Measurements from ENCODE around the gene CRYGD. TPM values are rescaled to one million over a fixed set of nuclear protein-coding genes. Genes with fewer than 3 reads are reported as not detected.

The CRYGD gene
- total and polyA plus RNA-seq, 2 of the 13 experiments (the other 11 are each of a cell fraction or from before 2014, with no cell fraction given) = not detected

GRCh38 chr2:208142240-208142924, 18.1 kb upstream of the CRYGD start:
- in situ Hi-C loops (cut with HindIII; ENCODE audit: extremely low pct_ligation_motif_present, low pct_unique_long_range_greater_than_20kb) = no loop called here
- ChIA-PET POLR2A (interaction anchor here (1.9 to 2.4 kb wide), 2 partner anchors 12 to 112 kb away, joined by 7 to 8 read pairs; partner anchors contain the start of gene IDH1), CTCF (ENCODE audit: low intra/inter-chr PET ratio, low total read pairs) (no interaction called here)
- Histone ChIP-seq H2AFZ (ENCODE audit: low read length) (no peak overlapping the region), H3K27me3 (ENCODE audit: control insufficient read depth in 1 of 2, insufficient read depth in 2 of 2, low read length in 2 of 2) (0 out of 5 replicates have a peak, but pooled peaks cover 0 to 5% of the 10 kb centered on the region in 2 experiments), H3K9ac (ENCODE audit: insufficient read depth, low read depth, low read length) (no peak overlapping the region), H3K36me3 (replicated peaks in 1 of 2; ENCODE audit: control insufficient read depth in 1 of 2, insufficient read depth in 2 of 2, low read length in 2 of 2) (no peaks in the 10 kb centered on the region), H3K4me2 (ENCODE audit: low read depth, low read length) (0 out of 2 replicates have a peak overlapping the region, but pooled peaks have one; percentile 21), H3K9me3 (ENCODE audit: low read length) (no peaks in the 10 kb centered on the region; the same call in 1 of the 2 replicates), H3K27ac (ENCODE audit: extremely low read length, insufficient read depth, low read length) (no peak overlapping the region), H3K4me1 (ENCODE audit: insufficient read depth, low read length) (peaks cover 21% of the 10 kb centered on the region), H3K79me2 (ENCODE audit: insufficient read depth, low read length) (no peaks in the 10 kb centered on the region), H4K20me1 (ENCODE audit: insufficient read depth, low read length) (no peaks in the 10 kb centered on the region), H3K4me3 (replicated peaks in 1 of 3; ENCODE audit: insufficient read depth in 1 of 3, low read depth in 2 of 3, low read length in 3 of 3) (no peak overlapping the region)
- FAIRE-seq (no peak), DNase-seq (ENCODE audit: low spot score) (no peak), ATAC-seq (peak; percentile 36)
- TF ChIP-seq, protein P1, sequence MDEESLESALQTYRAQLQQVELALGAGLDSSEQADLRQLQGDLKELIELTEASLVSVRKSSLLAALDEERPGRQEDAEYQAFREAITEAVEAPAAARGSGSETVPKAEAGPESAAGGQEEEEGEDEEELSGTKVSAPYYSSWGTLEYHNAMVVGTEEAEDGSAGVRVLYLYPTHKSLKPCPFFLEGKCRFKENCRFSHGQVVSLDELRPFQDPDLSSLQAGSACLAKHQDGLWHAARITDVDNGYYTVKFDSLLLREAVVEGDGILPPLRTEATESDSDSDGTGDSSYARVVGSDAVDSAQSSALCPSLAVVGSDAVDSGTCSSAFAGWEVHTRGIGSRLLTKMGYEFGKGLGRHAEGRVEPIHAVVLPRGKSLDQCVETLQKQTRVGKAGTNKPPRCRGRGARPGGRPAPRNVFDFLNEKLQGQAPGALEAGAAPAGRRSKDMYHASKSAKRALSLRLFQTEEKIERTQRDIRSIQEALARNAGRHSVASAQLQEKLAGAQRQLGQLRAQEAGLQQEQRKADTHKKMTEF (CRISPR knock-in tag; IDR thresholded peaks at IDR 0.05) = no peak
- TF ChIP-seq XBP1 (CRISPR knock-in tag; IDR thresholded peaks at IDR 0.05) (no peak), HMGXB4 (CRISPR knock-in tag; IDR thresholded peaks at IDR 0.05; ENCODE audit: borderline replicate concordance in 1 of 2, low read depth in 1 of 2) (no peak), ZNF790 (CRISPR knock-in tag; IDR thresholded peaks at IDR 0.05; ENCODE audit: borderline replicate concordance) (no peak), ARNT (IDR thresholded peaks at IDR 0.05) (no peak), ZNF3 (CRISPR knock-in tag; IDR thresholded peaks at IDR 0.05) (no peak), ARNT2 (CRISPR knock-in tag; IDR thresholded peaks at IDR 0.05; ENCODE audit: low read depth) (no peak), RFX3 (CRISPR knock-in tag; IDR thresholded peaks at IDR 0.05) (no peak), ZNF766 (CRISPR knock-in tag; IDR thresholded peaks at IDR 0.05; ENCODE audit: borderline replicate concordance) (no peak), ATM (IDR thresholded peaks at IDR 0.05; ENCODE audit: borderline replicate concordance) (no peak), SIX1 (CRISPR knock-in tag; IDR thresholded peaks at IDR 0.05; ENCODE audit: borderline replicate concordance) (no peak), NFKB2 (CRISPR knock-in tag; IDR thresholded peaks at IDR 0.05; ENCODE audit: borderline replicate concordance) (no peak), MAZ (IDR thresholded peaks at IDR 0.05; ENCODE audit: borderline replicate concordance, low read depth, low read length) (no peak), MAZ (CRISPR knock-in tag; IDR thresholded peaks at IDR 0.05; ENCODE audit: low read depth) (no peak), TERF1 (CRISPR knock-in tag; IDR thresholded peaks at IDR 0.05) (no peak), SATB2 (CRISPR knock-in tag; IDR thresholded peaks at IDR 0.05) (no peak), HIVEP1 (CRISPR knock-in tag; IDR thresholded peaks at IDR 0.05) (no peak), ZNF552 (CRISPR knock-in tag; IDR thresholded peaks at IDR 0.05; ENCODE audit: borderline replicate concordance) (no peak), ZKSCAN8 (CRISPR knock-in tag; IDR thresholded peaks at IDR 0.05; ENCODE audit: borderline replicate concordance) (no peak), ZNF629 (CRISPR knock-in tag; conservative IDR thresholded peaks at IDR 0.05) (no peak)
- WGBS (ENCODE audit: low lambda C conversion rate) = 19% methylated on average over 8 of the region's 8 CpGs
- no TSS peak for BruUV-seq (replicated peaks)
- intact Hi-C loops (cut with micrococcal nuclease; ENCODE audit: unreplicated experiment) = no loop called here

Data from HepG2 (cell line).